OCI-LY1 (cell line): ENCODE data around the gene SPRED3.

Source experiments
- H2AFZ ChIP-seq: fragments of 200-600 bp; sonication (generic), shearing (Covaris generic); 2 replicates; pipeline ENCODE4 v1.6.0; 2014; ENCODE audit warnings: antibody characterized with exemption, mild to moderate bottlenecking, low read length
- H3F3A ChIP-seq: fragments of 200-600 bp; sonication (generic), shearing (Covaris generic); 2 replicates; pipeline ENCODE4 v1.6.0; 2014; ENCODE audit warnings: mild to moderate bottlenecking, antibody characterized with exemption, low read length, moderate library complexity; ENCODE audit not compliant: insufficient read depth
- H3K27ac ChIP-seq: fragments of 200-600 bp; sonication (generic); 2 replicates; pipeline ENCODE4 v1.5.1; 2014; ENCODE audit warnings: low read length, mixed run types, mild to moderate bottlenecking, low read depth; ENCODE audit not compliant: poor library complexity, severe bottlenecking
- H3K27me3 ChIP-seq: fragments of 200-600 bp; sonication (generic); 2 replicates; pipeline ENCODE4 v1.6.0; 2014; ENCODE audit warnings: antibody characterized with exemption, mild to moderate bottlenecking, low read length, moderate library complexity; ENCODE audit not compliant: insufficient read depth
- H3K36me3 ChIP-seq: fragments of 200-600 bp; sonication (generic); 2 replicates; pipeline ENCODE4 v1.6.1; 2014; ENCODE audit warnings: mild to moderate bottlenecking, antibody characterized with exemption, low read length, moderate library complexity, mixed read lengths; ENCODE audit not compliant: insufficient read depth
- H3K4me1 ChIP-seq: fragments of 200-600 bp; sonication (generic); 2 replicates; pipeline ENCODE4 v1.5.1; 2014; ENCODE audit warnings: mild to moderate bottlenecking, low read length, moderate library complexity; ENCODE audit not compliant: insufficient read depth, severe bottlenecking
- H3K4me2 ChIP-seq: fragments of 200-600 bp; sonication (generic), shearing (Covaris generic); 2 replicates; pipeline ENCODE4 v1.6.1; 2014; ENCODE audit warnings: low read length
- H3K4me3 ChIP-seq: fragments of 200-600 bp; sonication (generic); 2 replicates; pipeline ENCODE4 v1.5.1; 2014; ENCODE audit warnings: low read length, low read depth, mild to moderate bottlenecking, mixed read lengths; ENCODE audit not compliant: poor library complexity, severe bottlenecking
- H3K79me2 ChIP-seq: fragments of 200-600 bp; shearing (Covaris generic); 2 replicates; pipeline ENCODE4 v1.6.1; 2016; ENCODE audit warnings: mixed run types, low read length, mixed read lengths; ENCODE audit not compliant: insufficient read depth
- H3K9ac ChIP-seq: fragments of 200-600 bp; sonication (generic), shearing (Covaris generic); 2 replicates; pipeline ENCODE4 v1.6.1; 2014; ENCODE audit warnings: mild to moderate bottlenecking, low read length, mixed read lengths
- H3K9me2 ChIP-seq: fragments of 200-600 bp; sonication (generic), shearing (Covaris generic); 2 replicates; pipeline ENCODE4 v1.6.1; 2014; ENCODE audit warnings: low read depth, mild to moderate bottlenecking, low read length, mixed read lengths
- H3K9me3 ChIP-seq: fragments of 200-600 bp; shearing (Covaris generic); 2 replicates; pipeline ENCODE4 v1.6.1; 2014; ENCODE audit warnings: low read length, mixed read lengths
- H4K20me1 ChIP-seq: fragments of 200-600 bp; sonication (generic), shearing (Covaris generic); 2 replicates; pipeline ENCODE4 v1.6.0; 2016; ENCODE audit warnings: mild to moderate bottlenecking, low read length; ENCODE audit not compliant: insufficient read depth
- CTCF ChIP-seq: fragments of 200-600 bp; sonication (generic), shearing (Covaris generic); IDR thresholded peaks from 2 replicates; pipeline ENCODE4 v1.5.1; 2017; ENCODE audit warnings: mild to moderate bottlenecking, antibody characterized with exemption, low read length, moderate library complexity, mixed read lengths
- EZH2 ChIP-seq: fragments of 200-600 bp; sonication (generic), shearing (Covaris generic); IDR thresholded peaks from 2 replicates; pipeline ENCODE4 v1.8.0; 2017; ENCODE audit warnings: borderline replicate concordance, mixed run types, mild to moderate bottlenecking, antibody characterized with exemption, low read length, moderate library complexity, mixed read lengths

SPRED3 gene

GRCh38 chr19:38417146-38417543 is 28.6 kb downstream of the SPRED3 start:
- Histone ChIP-seq H3K9me3 (no peaks in the 10 kb centered on the region), H3K9ac (no peak overlapping the region), H3K4me3 (no peak overlapping the region), H3K36me3 (no peaks in the 10 kb centered on the region), H3K4me2 (peak overlapping the region; percentile 62; the same call in 1 of the 2 replicates), H3K27me3 (no peaks in the 10 kb centered on the region; the same call in 1 of the 2 replicates), H4K20me1 (no peaks in the 10 kb centered on the region), H3K27ac (no peak overlapping the region), H3K9me2 (no peaks in the 10 kb centered on the region), H2AFZ (no peak overlapping the region), H3F3A (no peaks in the 10 kb centered on the region), H3K4me1 (peaks cover 14% of the 10 kb centered on the region), H3K79me2 (no peaks in the 10 kb centered on the region)
- TF ChIP-seq EZH2 (no peak), CTCF (no peak)

DNA sequence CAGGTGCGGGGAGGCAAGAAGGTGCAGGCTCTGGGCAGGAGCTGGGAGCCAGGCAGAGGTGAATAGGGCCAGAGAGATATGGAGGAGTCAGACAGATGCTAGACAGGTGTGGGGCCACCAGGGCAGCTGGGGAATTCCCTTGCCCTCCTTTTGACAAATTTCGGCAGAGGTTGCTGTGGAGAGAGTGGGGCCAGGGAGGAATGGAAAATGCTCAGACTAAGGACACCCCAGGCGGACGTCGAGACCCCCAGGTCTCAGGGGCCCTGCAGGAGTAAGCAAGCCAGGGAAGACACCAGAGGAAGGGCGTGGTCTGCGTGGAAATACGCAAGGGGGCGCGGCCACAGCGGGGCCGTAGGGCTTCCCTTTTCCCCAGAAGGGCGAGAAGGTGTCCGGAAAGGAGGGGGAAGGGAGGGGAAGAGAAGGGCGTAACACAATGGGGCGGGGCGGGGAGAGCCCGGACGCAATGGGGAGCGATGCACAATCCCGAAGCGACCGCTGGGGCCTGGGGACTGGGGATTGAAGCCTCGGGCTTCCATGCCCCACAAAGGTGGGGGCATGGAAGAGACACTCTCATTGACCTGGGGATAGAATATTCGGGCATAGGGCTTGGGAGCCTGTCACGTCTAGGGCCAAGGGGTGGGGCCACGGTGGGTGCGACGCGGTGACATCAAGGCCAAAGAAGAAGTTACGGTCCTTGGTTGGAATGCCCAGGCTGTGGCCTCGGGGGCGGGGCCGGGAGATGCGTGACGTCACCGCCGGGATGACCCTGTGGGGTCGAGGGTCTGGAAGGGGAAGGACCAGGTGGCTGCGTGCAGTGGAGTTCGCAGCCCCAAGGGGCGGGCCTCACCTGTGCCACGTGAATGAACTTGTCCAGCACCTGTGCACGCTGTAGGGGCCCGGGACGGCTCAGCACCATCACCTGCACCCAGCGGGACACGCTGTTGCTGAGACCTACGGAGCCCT is 29.3 kb downstream of the SPRED3 start:
- H3K4me1 ChIP-seq: peaks cover 14% of the 10 kb centered on the region

GRCh38 chr19:38420935-38421334 is 32.4 kb downstream of the SPRED3 start:
- no peaks in the 10 kb centered on the region for H3K9me3 ChIP-seq
- peaks cover 14% of the 10 kb centered on the region for H3K4me1 ChIP-seq
- no peaks in the 10 kb centered on the region for H3K27me3 ChIP-seq
- H3K4me3 ChIP-seq: no peak overlapping the region
- TF ChIP-seq EZH2 (no peak), CTCF (no peak)
- no peak overlapping the region for H3K9ac ChIP-seq
- no peak overlapping the region for H3K27ac ChIP-seq
- H3K79me2 ChIP-seq: no peaks in the 10 kb centered on the region
- H3F3A ChIP-seq: no peaks in the 10 kb centered on the region
- H4K20me1 ChIP-seq: no peaks in the 10 kb centered on the region
- no peak overlapping the region for H2AFZ ChIP-seq
- H3K4me2 ChIP-seq: no peak overlapping the region
- H3K9me2 ChIP-seq: no peaks in the 10 kb centered on the region
- no peaks in the 10 kb centered on the region for H3K36me3 ChIP-seq

More for the DNA sequence above, 29.3 kb downstream of the SPRED3 start:
- no peaks in the 10 kb centered on the region for H3K36me3 ChIP-seq
- TF ChIP-seq EZH2 (no peak), CTCF (no peak)
- H3K9me3 ChIP-seq: no peaks in the 10 kb centered on the region
- H3K4me2 ChIP-seq: peak overlapping the region; percentile 62
- no peak overlapping the region for H2AFZ ChIP-seq
- H3K27me3 ChIP-seq: no peaks in the 10 kb centered on the region; the same call in 1 of the 2 replicates
- H3K79me2 ChIP-seq: no peaks in the 10 kb centered on the region
- H3F3A ChIP-seq: no peaks in the 10 kb centered on the region
- no peak overlapping the region; the same call in 1 of the 2 replicates for H3K9ac ChIP-seq
- peak overlapping the region; percentile 54 for H3K4me3 ChIP-seq
- H3K27ac ChIP-seq: no peak overlapping the region
- H4K20me1 ChIP-seq: no peaks in the 10 kb centered on the region
- H3K9me2 ChIP-seq: no peaks in the 10 kb centered on the region
